Vagina (tissue), 2 donors: ENCODE data around the gene LDB2.

Experiments
- POLR2A ChIP-seq, 2 donors: fragments of 450-650 bp; IDR thresholded peaks; one replicate each; pipeline ENCODE4 v1.6.1; 2017; ENCODE audit warnings: antibody characterized with exemption in 2 of 2, mild to moderate bottlenecking in 2 of 2, moderate library complexity in 2 of 2
- POLR2AphosphoS5 ChIP-seq, 2 donors: sonication (generic); formaldehyde crosslinking; IDR thresholded peaks; one replicate each; pipeline ENCODE4 v1.9.0; 2017; ENCODE audit warnings: antibody characterized with exemption in 2 of 2, mild to moderate bottlenecking in 2 of 2, low read depth in 1 of 2; ENCODE audit not compliant: insufficient read depth in 1 of 2
- TF ChIP-seq, protein P1 (sequence below), 3 experiments: fragments of 450-650 bp in 2 of 3; fragments of 200-600 bp in 1 of 3; sonication (generic) in 1 of 3; IDR thresholded peaks; one replicate each; pipeline ENCODE4 v1.5.1; 2017 to 2019; ENCODE audit warnings: antibody characterized with exemption in 3 of 3, mild to moderate bottlenecking in 2 of 3, moderate library complexity in 2 of 3

DNA sequence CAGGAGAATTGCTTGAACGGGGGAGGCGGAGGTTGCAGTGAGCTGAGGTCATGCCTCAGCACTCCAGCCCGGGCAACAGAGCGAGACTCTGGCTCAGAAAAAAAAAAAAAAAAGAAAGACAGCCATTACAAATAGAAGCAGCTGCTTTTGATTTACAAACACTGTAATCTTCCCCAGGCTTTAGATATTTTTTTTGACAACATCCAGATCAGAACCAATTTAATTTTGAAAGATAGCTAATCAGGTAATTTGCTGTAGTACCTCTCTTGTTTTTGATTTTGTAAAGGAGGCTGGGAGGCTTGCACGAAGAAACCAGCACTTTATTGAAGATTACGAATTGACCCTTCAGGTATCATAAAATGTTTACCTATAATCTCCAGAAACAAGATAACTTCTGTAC lies 107.0 kb downstream of the LDB2 start:
- TF ChIP-seq, protein P1, sequence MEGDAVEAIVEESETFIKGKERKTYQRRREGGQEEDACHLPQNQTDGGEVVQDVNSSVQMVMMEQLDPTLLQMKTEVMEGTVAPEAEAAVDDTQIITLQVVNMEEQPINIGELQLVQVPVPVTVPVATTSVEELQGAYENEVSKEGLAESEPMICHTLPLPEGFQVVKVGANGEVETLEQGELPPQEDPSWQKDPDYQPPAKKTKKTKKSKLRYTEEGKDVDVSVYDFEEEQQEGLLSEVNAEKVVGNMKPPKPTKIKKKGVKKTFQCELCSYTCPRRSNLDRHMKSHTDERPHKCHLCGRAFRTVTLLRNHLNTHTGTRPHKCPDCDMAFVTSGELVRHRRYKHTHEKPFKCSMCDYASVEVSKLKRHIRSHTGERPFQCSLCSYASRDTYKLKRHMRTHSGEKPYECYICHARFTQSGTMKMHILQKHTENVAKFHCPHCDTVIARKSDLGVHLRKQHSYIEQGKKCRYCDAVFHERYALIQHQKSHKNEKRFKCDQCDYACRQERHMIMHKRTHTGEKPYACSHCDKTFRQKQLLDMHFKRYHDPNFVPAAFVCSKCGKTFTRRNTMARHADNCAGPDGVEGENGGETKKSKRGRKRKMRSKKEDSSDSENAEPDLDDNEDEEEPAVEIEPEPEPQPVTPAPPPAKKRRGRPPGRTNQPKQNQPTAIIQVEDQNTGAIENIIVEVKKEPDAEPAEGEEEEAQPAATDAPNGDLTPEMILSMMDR (IDR thresholded peaks at IDR 0.05), result no peak
- TF ChIP-seq POLR2A (IDR thresholded peaks at IDR 0.05) (no peak), POLR2AphosphoS5 (IDR thresholded peaks at IDR 0.05; ENCODE audit: insufficient read depth in 1 of 2, low read depth in 1 of 2) (no peak)
